ENCODE data around the gene SIK2.
"Not testable (repeated sequence)": the region's sequence is repeated elsewhere in the genome, so short reads cannot be mapped to it uniquely, and the experiment has no call there.

Gene SIK2

GRCh38 chr11:111642542-111642941 is 40.3 kb downstream of the SIK2 start:
- DNase-seq (ENCODE audit: low read depth), result no peak
- TF ChIP-seq CTCF (IDR thresholded peaks at IDR 0.05; ENCODE audit: low read depth, low read length, missing control alignments), result no peak
- in situ Hi-C loops (cut with HindIII; ENCODE audit: low sequenced_read_pairs), result no loop called here
- H3K4me3 ChIP-seq (ENCODE audit: low read depth, low read length), result no peak overlapping the region

GRCh38 chr11:111644922-111645321 is 42.7 kb downstream of the SIK2 start:
- H3K4me3 ChIP-seq (ENCODE audit: low read depth, low read length), result no peak overlapping the region
- no peak for DNase-seq (ENCODE audit: low read depth)
- in situ Hi-C loops (cut with HindIII; ENCODE audit: low sequenced_read_pairs), result no loop called here
- no peak for TF ChIP-seq CTCF (IDR thresholded peaks at IDR 0.05; ENCODE audit: low read depth, low read length, missing control alignments)

GRCh38 chr11:111645657-111646316 is 43.5 kb downstream of the SIK2 start:
- in situ Hi-C loops (cut with HindIII; ENCODE audit: low sequenced_read_pairs), result no loop called here
- no peak for DNase-seq (ENCODE audit: low read depth)
- H3K4me3 ChIP-seq (ENCODE audit: low read depth, low read length), result no peak overlapping the region
- TF ChIP-seq CTCF (IDR thresholded peaks at IDR 0.05; ENCODE audit: low read depth, low read length, missing control alignments), result no peak

GRCh38 chr11:111651336-111651735 is 49.1 kb downstream of the SIK2 start:
- in situ Hi-C loops (cut with HindIII; ENCODE audit: low sequenced_read_pairs), result loop anchor here (5.0 kb wide), 2 partner anchors 36 to 91 kb away; no protein-coding TSS in a partner anchor

GRCh38 chr11:111652184-111652583 is 49.9 kb downstream of the SIK2 start:
- in situ Hi-C loops (cut with HindIII; ENCODE audit: low sequenced_read_pairs), result loop anchor here (5.0 kb wide), 2 partner anchors 35 to 90 kb away; no protein-coding TSS in a partner anchor
- no peak overlapping the region for H3K4me3 ChIP-seq (ENCODE audit: low read depth, low read length)
- TF ChIP-seq CTCF (IDR thresholded peaks at IDR 0.05; ENCODE audit: low read depth, low read length, missing control alignments), result no peak
- no peak for DNase-seq (ENCODE audit: low read depth)

More at GRCh38 chr11:111651336-111651735, 49.1 kb downstream of the SIK2 start:
- H3K4me3 ChIP-seq (ENCODE audit: low read depth, low read length); DNase-seq (ENCODE audit: low read depth): not testable (repeated sequence)

- in situ Hi-C loops (cut with HindIII; ENCODE audit: low sequenced_read_pairs), result loop anchor here (5.0 kb wide), 2 partner anchors 33 to 88 kb away; no protein-coding TSS in a partner anchor
- no peak for DNase-seq (ENCODE audit: low read depth)
- no peak for TF ChIP-seq CTCF (IDR thresholded peaks at IDR 0.05; ENCODE audit: low read depth, low read length, missing control alignments)
- H3K4me3 ChIP-seq (ENCODE audit: low read depth, low read length), result no peak overlapping the region
Measured at GRCh38 chr11:111654601-111655000, 52.4 kb downstream of the SIK2 start.

GRCh38 chr11:111655924-111656323 is 53.7 kb downstream of the SIK2 start:
- no peak for DNase-seq (ENCODE audit: low read depth)
- no peak overlapping the region for H3K4me3 ChIP-seq (ENCODE audit: low read depth, low read length)
- no peak for TF ChIP-seq CTCF (IDR thresholded peaks at IDR 0.05; ENCODE audit: low read depth, low read length, missing control alignments)
- in situ Hi-C loops (cut with HindIII; ENCODE audit: low sequenced_read_pairs), result no loop called here

- in situ Hi-C loops (cut with HindIII; ENCODE audit: low sequenced_read_pairs); H3K4me3 ChIP-seq (ENCODE audit: low read depth, low read length); DNase-seq (ENCODE audit: low read depth): not testable (repeated sequence)
Measured at GRCh38 chr11:111657905-111658304, 55.7 kb downstream of the SIK2 start.

- DNase-seq (ENCODE audit: low read depth); in situ Hi-C loops (cut with HindIII; ENCODE audit: low sequenced_read_pairs); H3K4me3 ChIP-seq (ENCODE audit: low read depth, low read length): not testable (repeated sequence)
Measured at GRCh38 chr11:111658493-111658892, 56.2 kb downstream of the SIK2 start.

Data from astrocyte of the cerebellum (primary cell).